K562 (cell line): Measurements from ENCODE around the gene FARP2. TPM values are rescaled to one million over a fixed set of nuclear protein-coding genes. Genes with fewer than 3 reads are reported as not detected.

ENCODE experiments used
- CEBPZ ChIP-seq: fragments of 150-350 bp; IDR thresholded peaks from 2 replicates; pipeline ENCODE4 v1.6.1; 2014; ENCODE audit warnings: low read depth, mild to moderate bottlenecking, low read length, borderline replicate concordance
- CHD7 ChIP-seq: fragments of 200-600 bp; sonication (generic); IDR thresholded peaks from one replicate; pipeline ENCODE4 v1.6.1; 2012; ENCODE audit warnings: mild to moderate bottlenecking, low read depth, low read length, inconsistent platforms
- CREBBP ChIP-seq: IDR thresholded peaks from one replicate; pipeline ENCODE4 v1.6.1; 2012; ENCODE audit warnings: low read depth, mild to moderate bottlenecking, control low read depth, inconsistent platforms, low read length
- DACH1 ChIP-seq: fragments of 450-650 bp; IDR thresholded peaks from 2 replicates; pipeline ENCODE4 v1.6.1; 2018; ENCODE audit not compliant: partially characterized antibody
- FOXJ3 ChIP-seq: sonication (generic); formaldehyde crosslinking; IDR thresholded peaks from 2 replicates; pipeline ENCODE4 v1.4.0; 2020; ENCODE audit warnings: mild to moderate bottlenecking, missing genetic modification reagents
- FOXK1 ChIP-seq: sonication (generic); formaldehyde crosslinking; IDR thresholded peaks from 2 replicates; pipeline ENCODE4 v1.8.0; 2022; ENCODE audit warnings: missing genetic modification reagents, mild to moderate bottlenecking, borderline replicate concordance
- GTF2A2 ChIP-seq: IDR thresholded peaks from 2 replicates; pipeline ENCODE4 v1.6.1; 2016; ENCODE audit warnings: mild to moderate bottlenecking, missing genetic modification characterization, missing compliant biosample characterization
- HCFC1 ChIP-seq: IDR thresholded peaks from 2 replicates; pipeline ENCODE4 v1.6.1; 2012; ENCODE audit warnings: low read depth, low read length, improper control_type of control experiment
- RBM34 ChIP-seq: fragments of 200-400 bp; formaldehyde crosslinking; IDR thresholded peaks from 2 replicates; pipeline ENCODE4 v1.6.1; 2018; ENCODE audit warnings: low read length, borderline replicate concordance; ENCODE audit not compliant: insufficient read depth
- RUNX1 ChIP-seq: sonication (generic); IDR thresholded peaks from 2 replicates; pipeline ENCODE4 v1.6.1; 2016; ENCODE audit warnings: antibody characterized with exemption, low read depth
- SRSF9 ChIP-seq: fragments of 200-400 bp; formaldehyde crosslinking; IDR thresholded peaks from 2 replicates; pipeline ENCODE4 v1.6.1; 2017; ENCODE audit warnings: low read depth, low read length, borderline replicate concordance
- ZC3H4 ChIP-seq: sonication (generic); formaldehyde crosslinking; IDR thresholded peaks from 2 replicates; pipeline ENCODE4 v1.9.0; 2021; ENCODE audit warnings: missing genetic modification reagents, borderline replicate concordance
- polyA plus RNA-seq, 8 experiments: library from polyadenylated mRNA; depleted of rRNA in 4 of 8; stranded (reverse) in 5 of 8; unstranded in 3 of 8; fragments of >200 nt; fragmentation: Nextera tagmentation in 2 of 8; fragmentation: Illumina TruSeq in 1 of 8; extraction: Ambion mirVana in 2 of 8; extraction: Trizol in 1 of 8; gene quantifications; 2 replicates each; pipeline versions ENCODE4 v1.2.1 to v1.2.3, GENCODE V29; 2011 to 2014; ENCODE audit warnings: inconsistent platforms in 1 of 8, missing spikeins in 1 of 8
- total RNA-seq, 7 experiments: library from RNA; depleted of rRNA in 6 of 7; stranded (reverse); fragments of >200 nt in 6 of 7; fragmentation: Illumina TruSeq in 2 of 7; extraction: Trizol in 2 of 7; gene quantifications; 2 replicates each; pipeline versions ENCODE4 v1.2.1 to v1.2.3, GENCODE V29; 2011 to 2021; ENCODE audit warnings: low replicate concordance in 1 of 7

Gene FARP2
- total and polyA plus RNA-seq, 9 of the 15 experiments (the other 6 are each of a cell fraction or from before 2014, with no cell fraction given), result 4.1 to 38.1 (median 21.1) TPM

- TF ChIP-seq CHD7 (no peak), SRSF9 (no peak), DACH1 (no peak), CEBPZ (no peak), HCFC1 (peak; percentile 98), RUNX1 (no peak), GTF2A2 (tag) (no peak), FOXJ3 (CRISPR knock-in tag) (no peak), FOXK1 (CRISPR knock-in tag) (no peak), RBM34 (0 out of 2 replicates have a peak, but pooled peaks have one; percentile 79), CREBBP (no peak), ZC3H4 (CRISPR knock-in tag) (no peak)
These were observed 152.4 kb downstream of the FARP2 start, which contains the start of gene STK25 (continued) for GRCh38 chr2:241508240-241509154.
